Stimulated activated CD4-positive, alpha-beta T cell treated with anti-CD3 and anti-CD28 coated beads, Interleukin-1b, Interleukin-23, amount 100 ng/mL, for 48 hours (primary cell): ENCODE measurements around the gene RUSC1.
"Not testable (repeated sequence)": the region's sequence is repeated elsewhere in the genome, so short reads cannot be mapped to it uniquely, and the experiment has no call there.

Experiments used
- DNase-seq: peaks from one replicate; pipeline ENCODE4 v3.0.0-alpha.2; 2020

Gene RUSC1

GRCh38 chr1:155323729-155324036 is 3.0 kb downstream of the RUSC1 start:
- DNase-seq: peak; percentile 81

- DNase-seq: peak; percentile 93
Observed at GRCh38 chr1:155324037-155324716, 3.5 kb downstream of the RUSC1 start.

GRCh38 chr1:155324717-155325602 is 4.3 kb downstream of the RUSC1 start:
- peak; percentile 6 for DNase-seq

GRCh38 chr1:155325603-155325893 is 4.9 kb downstream of the RUSC1 start:
- no peak for DNase-seq

GRCh38 chr1:155326020-155326526 is 5.4 kb downstream of the RUSC1 start:
- no peak for DNase-seq

- no peak for DNase-seq
Observed at GRCh38 chr1:155326631-155327037, 5.9 kb downstream of the RUSC1 start.

GRCh38 chr1:155327981-155328380 is 7.3 kb downstream of the RUSC1 start:
- DNase-seq: no peak

GRCh38 chr1:155328856-155329255 is 8.2 kb downstream of the RUSC1 start:
- not testable (repeated sequence) for DNase-seq

GRCh38 chr1:155329980-155330598 is 9.4 kb downstream of the RUSC1 start:
- DNase-seq: no peak

- no peak for DNase-seq
Observed at GRCh38 chr1:155334962-155335361, 14.3 kb downstream of the RUSC1 start.

- DNase-seq: no peak
Observed at GRCh38 chr1:155339515-155340097, 18.9 kb downstream of the RUSC1 start.

GRCh38 chr1:155342842-155343241 is 22.1 kb downstream of the RUSC1 start:
- no peak for DNase-seq

- DNase-seq: no peak
Observed at GRCh38 chr1:155352631-155353030, 31.9 kb downstream of the RUSC1 start.

GRCh38 chr1:155360051-155360450 is 39.4 kb downstream of the RUSC1 start:
- no peak for DNase-seq

- no peak for DNase-seq
Observed at GRCh38 chr1:155379180-155379579, 58.5 kb downstream of the RUSC1 start.

- no peak for DNase-seq
Observed at GRCh38 chr1:155379631-155380090, 59.0 kb downstream of the RUSC1 start.
